COLO829 (cell line): ENCODE measurements around the gene METTL2A.
"Not testable (repeated sequence)": the region's sequence is repeated elsewhere in the genome, so short reads cannot be mapped to it uniquely, and the experiment has no call there.

ENCODE experiments used
- DNase-seq: peaks from one replicate; pipeline ENCODE4 v3.0.0; 2012; ENCODE audit warnings: low spot score

METTL2A gene, protein sequence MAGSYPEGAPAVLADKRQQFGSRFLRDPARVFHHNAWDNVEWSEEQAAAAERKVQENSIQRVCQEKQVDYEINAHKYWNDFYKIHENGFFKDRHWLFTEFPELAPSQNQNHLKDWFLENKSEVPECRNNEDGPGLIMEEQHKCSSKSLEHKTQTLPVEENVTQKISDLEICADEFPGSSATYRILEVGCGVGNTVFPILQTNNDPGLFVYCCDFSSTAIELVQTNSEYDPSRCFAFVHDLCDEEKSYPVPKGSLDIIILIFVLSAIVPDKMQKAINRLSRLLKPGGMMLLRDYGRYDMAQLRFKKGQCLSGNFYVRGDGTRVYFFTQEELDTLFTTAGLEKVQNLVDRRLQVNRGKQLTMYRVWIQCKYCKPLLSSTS

DNA sequence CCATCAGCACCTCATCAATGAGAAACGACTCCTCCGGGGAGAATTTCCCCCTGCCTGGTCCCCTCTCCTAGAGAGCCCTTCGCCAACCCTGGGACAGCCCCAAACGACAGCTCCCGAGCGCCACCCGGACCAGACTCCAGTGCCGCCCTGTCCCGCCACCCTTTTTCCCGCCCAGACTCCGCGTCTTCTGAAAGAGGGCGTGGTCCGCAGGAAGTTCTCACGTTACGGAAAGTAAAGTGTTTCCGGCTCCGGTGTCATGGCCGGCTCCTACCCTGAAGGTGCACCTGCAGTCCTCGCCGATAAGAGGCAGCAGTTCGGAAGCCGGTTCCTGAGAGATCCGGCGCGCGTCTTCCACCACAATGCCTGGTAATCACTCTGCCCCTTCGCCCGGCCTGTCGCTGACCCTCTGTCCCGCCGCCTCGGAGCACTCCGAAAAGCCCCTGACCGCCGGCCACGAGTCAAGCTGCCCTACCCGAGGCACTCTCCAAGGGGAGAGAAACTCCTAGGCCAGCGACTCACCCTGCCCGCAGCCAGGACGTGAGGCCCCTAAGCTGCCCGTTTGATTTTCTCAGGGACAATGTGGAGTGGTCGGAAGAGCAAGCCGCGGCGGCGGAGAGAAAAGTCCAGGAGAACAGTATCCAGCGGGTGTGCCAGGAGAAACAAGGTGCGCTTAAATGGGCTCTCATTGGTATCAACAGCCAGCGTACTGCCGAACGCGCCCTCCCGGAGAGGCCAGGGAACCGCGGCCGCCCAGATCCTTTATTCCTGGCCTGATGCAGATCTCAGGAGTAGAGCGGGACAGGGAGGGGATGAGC is at the start of gene METTL2A:
Gene METTL2A, plus strand, starts transcription at position 251 of the 815 bp plus-strand sequence. Its CDS starts 6 bp downstream, at position 257.
- DNase-seq, result peak; percentile 80

DNA sequence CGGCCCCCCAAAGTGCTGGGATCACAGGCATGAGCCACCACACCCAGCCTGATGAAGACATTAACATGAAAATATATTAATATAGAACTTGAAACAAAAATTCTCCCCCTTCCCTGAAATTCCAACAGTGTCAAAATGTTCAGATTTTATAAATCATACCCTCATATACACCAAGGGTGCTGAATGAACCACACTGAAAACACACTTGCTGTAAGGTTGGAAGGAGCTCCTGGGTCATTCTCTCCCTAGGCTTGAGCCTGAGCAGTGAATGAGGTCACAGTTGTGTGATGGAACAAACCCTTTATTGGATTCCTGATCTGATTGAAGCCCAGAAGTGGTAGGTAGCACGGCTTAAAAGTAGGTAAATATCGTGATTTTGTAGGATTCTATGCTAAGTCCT is 43.4 kb upstream of the METTL2A start, which contains the start of gene EFCAB3:
Gene EFCAB3, plus strand, starts transcription at position 301 of the 400 bp plus-strand sequence. CDS start 2,427 bp downstream, outside the sequence.
- no peak for DNase-seq

DNA sequence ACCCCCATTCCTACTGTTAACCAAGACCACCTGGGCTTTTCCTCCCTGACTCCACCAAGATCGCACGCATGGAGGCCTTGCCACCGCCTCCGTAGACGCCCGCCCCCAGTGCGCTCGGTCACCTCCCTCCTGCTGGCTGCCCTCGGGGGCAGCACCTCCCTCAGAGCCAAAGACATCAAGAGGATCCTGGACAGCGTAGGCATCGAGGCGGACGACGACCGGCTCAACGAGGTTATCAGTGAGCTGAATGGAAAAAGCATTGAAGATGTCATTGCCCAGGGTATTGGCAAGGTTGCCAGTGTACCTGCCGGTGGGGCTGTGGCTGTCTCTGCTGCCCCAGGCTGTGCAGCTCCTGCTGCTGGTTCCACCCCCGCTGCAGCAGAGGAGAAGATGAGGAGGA is 42.1 kb upstream of the METTL2A start:
- no peak for DNase-seq

DNA sequence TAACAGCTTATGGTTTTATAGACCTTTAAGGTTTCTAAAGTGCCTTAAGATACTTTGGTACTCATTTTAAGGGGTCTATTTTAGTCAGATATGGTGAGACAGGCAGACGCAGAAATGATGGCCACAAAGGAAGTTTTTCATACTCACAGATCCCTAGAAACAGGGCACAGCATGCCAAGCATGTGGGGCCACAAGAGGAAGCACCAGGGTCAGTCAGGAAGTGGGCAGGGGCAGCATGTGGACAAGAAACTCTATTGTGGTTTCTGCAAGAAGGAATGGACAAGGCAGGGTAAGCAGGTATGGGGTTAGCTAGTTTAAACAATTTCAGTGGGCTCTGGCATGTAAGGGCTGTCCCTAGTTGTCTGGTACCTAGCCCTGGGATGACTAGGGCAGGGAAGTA is 34.8 kb upstream of the METTL2A start:
- DNase-seq, result no peak

DNA sequence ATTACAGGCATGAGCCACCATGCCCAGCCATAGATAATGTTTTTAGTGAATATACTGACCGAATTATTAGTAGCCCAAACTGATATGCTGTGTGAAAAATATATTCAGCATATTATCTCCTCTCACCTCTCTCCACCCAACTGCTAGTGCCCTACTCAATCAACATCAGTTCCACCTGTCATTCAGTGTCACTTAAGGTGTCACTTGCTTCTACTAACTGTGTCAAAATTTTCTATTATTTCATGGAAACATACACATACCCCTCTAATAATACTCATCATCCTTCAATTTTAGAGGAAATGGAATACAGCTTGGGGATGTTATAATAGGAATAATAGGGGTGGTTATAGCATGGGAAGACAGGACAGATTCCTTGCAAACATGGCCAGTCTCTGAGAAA is 30.8 kb upstream of the METTL2A start:
- DNase-seq, result no peak

DNA sequence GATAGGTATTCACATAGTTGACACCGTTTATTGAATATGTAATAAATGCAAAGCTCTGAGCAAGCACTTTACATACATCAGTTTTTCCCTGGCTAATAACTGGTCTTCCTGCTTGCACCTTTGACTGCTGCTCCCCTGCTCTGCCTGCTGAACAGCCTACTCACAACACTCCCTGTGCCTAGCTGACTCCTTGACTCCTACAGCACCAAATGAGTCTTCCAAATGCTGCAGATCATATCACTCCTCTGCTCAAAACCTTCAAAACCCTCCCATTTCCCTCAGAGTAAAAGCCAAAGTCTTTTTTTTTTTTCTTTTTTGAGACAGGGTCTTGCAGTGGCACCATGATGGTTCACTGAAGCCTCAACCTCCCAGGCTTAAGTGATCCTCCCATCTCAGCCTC is 24.8 kb upstream of the METTL2A start:
- no peak for DNase-seq

DNA sequence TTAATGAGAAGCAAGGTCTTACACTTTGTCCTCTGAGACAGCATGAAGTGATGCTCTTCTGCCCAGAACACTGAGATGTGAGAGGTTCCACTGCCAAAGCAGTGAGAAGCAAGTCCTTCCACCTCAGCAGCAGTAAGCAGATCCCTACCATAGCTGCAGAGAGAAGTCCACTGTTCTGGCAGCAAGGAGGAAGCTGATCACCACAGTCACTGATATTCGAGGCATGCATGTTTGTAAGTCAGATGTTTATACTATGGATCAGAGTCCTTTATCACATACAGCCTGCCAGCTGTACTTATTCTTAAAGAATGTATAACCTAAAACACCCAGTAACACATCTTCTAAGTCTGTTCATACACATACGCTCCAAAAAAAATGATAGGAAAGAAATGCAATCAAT is 18.2 kb upstream of the METTL2A start:
- no peak for DNase-seq

DNA sequence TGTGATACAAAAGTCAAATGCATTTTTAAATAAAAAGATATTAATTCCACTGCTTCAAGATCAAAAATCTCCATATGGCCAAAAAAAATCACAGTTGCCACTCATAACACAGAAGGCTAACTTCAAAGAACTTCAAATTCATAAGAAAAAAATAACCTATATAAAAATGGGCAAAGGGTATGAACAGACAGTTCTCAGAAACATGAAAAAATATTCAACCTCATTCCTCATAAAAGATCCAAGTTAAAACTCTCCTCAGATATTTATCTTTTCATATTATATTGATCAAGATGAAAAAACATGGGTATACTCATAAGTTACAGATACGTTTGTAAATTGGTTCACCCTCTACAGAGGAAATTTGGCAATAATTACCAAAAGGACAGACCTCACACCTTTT is 10.6 kb upstream of the METTL2A start:
- DNase-seq, result not testable (repeated sequence)

DNA sequence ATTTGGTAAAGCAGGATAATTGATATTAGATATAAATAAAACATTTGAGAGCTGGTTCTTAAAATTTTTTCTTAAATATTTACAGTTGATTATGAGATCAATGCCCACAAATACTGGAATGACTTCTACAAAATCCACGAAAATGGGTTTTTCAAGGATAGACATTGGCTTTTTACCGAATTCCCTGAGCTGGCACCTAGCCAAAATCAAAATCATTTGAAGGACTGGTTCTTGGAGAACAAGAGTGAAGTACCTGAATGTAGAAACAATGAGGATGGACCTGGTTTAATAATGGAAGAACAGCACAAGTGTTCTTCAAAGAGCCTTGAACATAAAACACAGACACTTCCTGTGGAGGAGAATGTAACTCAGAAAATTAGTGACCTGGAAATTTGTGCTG is 2.5 kb downstream of the METTL2A start:
- not testable (repeated sequence) for DNase-seq

DNA sequence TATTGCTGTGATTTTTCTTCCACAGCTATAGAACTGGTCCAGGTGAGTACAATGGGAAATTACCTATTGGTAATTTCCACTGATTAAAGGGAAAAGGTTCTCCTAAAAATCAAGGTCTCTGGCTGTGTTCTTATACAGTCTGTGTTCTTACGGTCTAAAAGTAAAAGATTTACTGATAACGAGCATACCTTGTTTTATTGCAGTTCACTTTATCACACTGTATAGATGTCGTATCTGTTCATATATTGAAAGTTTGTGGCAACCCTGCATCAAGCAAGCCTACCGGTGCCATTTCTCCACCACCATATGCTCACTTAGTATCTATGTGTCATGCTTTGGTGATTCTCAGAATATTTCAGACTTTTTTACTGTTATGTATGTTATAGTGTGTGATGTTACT is 11.6 kb downstream of the METTL2A start:
- not testable (repeated sequence) for DNase-seq

DNA sequence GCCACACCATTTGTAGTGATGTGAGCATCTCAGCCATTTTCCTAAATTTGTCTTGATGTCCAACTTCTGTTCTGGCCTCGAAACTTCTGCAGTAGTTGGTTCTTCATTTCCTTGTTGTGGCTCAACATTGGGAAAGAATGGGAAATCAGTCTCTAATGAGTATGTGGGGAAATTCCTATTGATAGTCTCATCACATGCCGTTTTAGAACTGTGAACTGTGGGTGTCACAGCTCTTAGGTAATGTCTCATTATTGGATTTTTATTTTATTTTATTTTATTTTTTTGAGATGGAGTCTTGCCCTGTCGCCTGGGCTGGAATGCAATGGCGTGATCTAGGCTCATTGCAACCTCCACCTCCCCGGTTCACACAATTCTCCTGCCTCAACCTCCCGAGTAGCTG is 17.5 kb downstream of the METTL2A start:
- DNase-seq, result not testable (repeated sequence)

DNA sequence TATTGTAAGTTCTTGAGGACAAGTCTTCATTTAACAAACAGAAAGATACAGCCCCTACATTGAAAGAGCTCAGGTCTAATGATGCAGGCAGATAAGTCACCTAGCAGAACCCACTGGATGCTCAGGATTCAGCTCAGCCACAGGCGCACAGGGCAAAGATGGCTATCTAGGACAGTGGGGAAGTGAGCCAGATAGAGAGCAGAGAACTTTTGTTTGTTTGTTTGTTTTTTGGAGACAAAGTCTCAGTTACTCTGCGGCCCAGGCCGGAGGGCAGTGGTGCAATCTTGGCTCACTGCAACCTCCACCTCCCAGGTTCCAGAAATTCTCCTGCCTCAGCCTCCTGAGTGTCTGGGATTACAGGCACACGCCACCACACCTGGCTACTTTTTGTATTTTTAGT is 20.4 kb downstream of the METTL2A start:
- DNase-seq, result no peak

DNA sequence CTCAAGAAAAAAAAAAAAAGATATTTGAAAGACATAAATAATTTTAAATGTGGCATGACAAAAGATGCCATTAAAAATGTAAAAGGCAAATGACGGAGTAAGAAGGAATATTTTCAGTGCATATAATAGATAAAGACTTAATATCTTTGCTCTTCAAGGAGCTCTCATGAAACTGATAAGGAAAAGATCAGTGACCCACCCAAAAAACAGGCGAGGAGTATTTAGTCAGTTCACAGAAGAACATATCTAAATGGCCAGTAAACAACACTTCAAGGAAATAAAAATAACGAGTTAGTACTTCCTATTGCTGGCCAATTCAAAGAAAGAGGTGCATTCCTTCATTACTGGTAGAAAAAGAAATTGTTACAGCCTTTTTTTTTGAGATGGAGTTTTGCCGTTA is 22.1 kb downstream of the METTL2A start:
- DNase-seq, result not testable (repeated sequence)

DNA sequence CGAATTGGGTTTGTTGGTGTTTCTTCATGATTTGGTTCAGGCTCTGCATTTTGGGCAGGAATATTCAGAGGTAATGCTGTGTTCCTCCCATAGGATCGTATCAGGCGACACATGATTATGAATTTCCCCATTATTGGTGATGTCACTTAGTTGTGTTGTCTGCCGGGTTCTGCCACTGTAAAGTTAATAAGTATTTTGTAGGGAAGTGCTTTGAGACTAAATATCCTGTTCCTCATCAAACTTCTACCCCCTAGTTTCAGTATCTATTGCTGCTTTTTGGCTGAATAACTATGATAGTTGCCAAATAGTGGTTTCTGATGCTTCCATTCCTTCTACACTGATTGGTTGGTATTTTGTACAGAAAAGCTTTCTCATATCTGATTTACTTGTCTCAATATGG is 28.5 kb downstream of the METTL2A start:
- not testable (repeated sequence) for DNase-seq

DNA sequence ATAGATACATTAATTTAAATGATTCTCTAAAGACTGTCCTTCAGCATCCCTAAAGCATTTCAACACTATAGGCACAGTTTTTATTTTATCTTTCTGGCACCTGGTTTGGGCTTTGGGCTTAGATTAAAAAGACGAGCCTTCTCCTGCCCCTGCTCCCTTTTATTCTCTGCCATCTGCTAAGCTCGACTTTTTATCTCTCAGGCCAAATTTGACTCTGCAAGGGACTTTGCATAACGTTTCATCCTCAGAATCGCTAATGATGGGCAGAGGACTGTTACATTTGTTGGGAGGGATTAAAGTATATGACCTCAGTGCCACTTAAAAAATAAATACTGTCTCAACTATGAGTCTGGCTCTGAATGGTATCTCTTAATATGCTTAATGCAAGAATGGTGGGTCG is 29.3 kb downstream of the METTL2A start:
- DNase-seq, result not testable (repeated sequence)

DNA sequence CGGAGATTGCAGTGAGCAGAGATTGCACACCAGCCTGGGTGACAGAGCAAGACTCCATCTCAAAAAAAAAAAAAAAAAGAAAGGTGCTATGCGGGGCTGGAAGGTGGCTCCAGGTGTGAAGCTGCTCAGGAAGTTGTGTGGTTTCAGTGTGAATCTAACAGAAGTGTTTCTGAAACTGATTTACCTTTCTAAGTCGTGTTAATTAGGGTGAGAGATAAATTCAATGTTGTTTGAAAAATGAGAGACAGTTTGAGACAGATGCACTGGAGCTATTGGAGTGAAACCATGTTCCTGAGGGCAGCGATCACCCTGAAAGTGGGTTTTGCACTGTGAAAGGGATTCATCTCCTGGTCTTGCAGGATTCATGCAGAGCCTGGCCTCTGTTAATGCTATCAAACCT is 30.0 kb downstream of the METTL2A start:
- DNase-seq, result not testable (repeated sequence)

DNA sequence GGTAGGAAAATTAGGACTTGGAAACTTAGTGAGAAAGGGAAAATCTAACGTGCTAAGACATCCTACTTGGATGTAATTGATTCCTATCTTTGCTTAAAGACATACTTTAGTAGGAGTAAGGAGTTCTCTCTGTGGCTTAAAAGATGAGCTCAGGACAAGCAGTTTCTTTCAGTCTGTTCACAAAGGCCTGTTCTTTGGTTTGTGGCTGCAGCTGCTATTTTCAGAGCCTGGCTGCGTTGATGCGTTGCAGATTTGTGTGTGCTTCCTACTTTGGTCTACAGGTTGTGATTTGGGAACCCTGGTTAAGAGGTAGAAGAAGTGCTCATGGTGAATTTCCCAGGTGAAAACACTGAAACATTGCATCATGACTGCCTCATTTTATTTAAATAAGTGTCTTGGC is 30.4 kb downstream of the METTL2A start:
- not testable (repeated sequence) for DNase-seq

DNA sequence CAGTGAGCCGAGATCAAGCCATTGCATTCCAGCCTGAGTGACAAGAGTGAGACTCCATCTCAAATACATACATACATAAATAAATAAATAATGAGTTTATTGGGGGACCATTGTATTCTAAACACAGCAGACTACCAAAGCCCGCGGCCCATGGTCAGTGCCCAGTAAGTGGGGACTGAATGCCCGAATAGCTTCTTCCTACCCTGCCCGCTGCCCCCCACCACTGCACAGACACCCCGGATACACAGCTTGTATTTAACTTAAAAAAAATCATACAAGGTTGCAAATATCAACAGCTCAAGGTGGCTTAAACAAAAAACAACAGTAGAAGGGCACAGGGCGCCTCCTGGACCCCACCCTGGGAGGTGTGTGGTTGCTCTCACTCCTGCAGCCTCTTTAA is 32.3 kb downstream of the METTL2A start:
- no peak for DNase-seq

DNA sequence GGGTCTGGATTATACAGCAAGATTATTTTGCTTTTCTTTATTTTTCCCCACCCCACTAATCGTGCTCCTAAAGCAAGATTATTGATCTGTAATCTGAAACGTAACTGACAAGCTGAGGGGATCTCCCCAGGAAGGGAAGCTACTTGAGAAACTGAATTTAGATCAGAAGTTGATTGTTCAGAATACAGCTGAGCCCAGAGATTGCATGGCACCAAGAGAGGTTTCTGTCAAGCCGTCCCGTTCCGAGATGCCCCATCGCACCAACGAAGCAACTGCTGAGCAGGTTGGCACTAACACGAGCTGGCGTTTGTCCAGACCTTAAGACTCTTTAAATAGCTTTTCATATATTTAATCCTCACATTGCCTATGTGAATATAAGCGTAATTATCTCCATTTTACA is 34.8 kb downstream of the METTL2A start:
- not testable (repeated sequence) for DNase-seq

DNA sequence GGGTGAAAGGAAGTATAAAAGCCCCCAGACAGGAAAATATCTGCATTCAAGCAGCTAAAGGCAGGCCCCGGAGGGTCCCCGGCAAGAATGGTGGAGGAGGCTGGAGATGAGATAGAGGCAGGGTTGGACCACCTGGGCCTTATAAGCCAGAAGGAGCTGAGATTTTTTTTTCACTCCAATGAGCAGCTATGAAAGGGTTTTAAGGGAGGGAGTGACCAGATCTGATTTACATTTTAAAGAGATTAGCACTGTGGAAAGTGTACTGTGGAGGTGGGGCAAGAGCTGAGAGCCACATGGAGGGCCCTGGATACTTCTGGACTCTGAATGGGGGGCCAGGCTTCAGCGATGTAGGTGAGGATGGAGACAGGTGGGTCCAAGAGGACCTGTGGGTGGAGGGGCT is 40.7 kb downstream of the METTL2A start:
- not testable (repeated sequence) for DNase-seq

DNA sequence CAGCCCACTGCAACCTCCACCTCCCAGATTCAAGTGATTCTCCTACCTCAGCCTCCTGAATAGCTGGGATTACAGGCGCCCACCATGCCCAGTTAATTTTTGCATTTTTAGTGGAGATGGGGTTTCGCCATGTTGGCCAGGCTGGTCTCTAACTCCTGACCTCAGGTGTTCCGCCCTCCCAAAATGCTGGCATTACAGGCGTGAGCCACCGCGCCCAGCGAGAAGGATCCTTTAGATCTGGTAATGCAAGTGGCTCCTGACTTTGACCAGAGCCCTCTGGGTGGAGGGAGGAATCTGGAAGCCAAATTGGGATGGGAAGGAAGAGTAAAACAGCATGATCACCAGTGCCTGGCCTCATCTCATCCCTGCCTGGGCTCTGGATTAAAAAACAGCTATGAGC is 41.6 kb downstream of the METTL2A start:
- not testable (repeated sequence) for DNase-seq

DNA sequence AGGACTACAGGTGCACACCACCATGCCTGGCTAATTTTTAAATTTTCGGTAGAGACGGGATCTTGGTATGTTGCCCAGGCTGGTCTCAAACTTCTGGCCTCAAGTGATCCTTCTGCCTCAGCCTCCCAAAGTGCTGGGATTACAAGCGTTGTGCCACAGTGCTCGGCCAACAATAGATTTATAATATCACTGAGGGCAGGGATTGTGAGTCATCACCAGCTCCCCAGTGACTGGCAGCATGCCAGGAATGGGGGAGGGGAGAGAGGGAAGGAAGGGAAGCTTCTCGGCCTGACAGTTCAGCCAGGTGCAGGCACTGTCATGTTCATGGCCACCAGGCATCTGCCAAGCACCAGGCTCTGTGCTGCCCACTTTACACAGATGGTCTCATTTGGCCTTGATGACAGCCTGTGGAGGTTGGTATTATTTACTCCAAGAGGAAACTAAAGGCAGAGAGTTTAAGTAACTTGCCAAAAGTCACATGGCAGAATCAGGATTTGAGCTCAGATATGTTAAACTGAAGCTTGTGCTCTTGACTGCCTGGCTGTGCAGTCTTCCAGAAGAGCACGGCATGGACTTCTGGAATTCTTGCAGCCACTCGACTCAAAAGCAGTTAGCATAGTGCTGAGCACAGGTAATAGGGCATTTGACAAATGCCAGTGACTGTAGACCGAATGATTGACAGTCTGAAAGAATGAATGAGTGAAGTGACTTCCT is 47.1 kb downstream of the METTL2A start:
- peak; percentile 27 for DNase-seq
